SW 1271 (cell line): ENCODE data around the gene PUS3.
"Not testable (repeated sequence)": the region's sequence is repeated elsewhere in the genome, so short reads cannot be mapped to it uniquely, and the experiment has no call there.

Experiments
- DNase-seq, 2 experiments: peaks; one replicate each; lab custom pipeline; 2025; lab: John Stamatoyannopoulos, UW

The PUS3 gene

DNA sequence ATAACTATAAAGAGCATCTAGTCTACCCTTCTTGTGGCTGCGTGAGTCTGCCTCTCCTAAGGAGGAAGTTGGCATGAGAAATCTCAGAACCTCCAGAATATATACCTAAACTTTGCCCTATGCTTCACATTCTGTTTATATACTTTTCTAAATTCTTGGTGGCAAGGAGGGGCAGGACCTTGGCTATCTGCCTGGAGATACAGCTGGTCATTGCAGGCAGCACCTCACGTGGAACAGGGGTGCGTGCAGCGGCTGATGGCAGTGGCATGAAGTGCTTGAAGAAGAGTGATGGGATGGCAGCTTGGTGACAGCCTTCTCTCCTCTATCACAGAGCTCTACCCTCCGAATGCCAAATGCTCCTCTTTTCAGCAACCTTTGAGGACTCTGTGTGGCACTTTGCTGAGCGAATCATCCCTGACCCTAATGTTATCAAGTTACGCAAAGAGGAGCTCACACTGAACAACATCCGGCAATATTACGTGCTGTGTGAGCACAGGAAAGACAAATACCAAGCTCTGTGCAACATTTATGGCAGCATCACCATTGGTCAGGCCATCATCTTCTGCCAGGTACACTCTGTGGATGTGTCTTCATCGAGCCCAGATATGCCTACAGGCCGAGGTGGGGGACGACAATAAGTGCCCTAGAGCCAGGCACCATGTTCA, 13.8 kb upstream of the PUS3 start:
- no peak for DNase-seq

GRCh38 chr11:125914601-125915000, 11.6 kb upstream of the PUS3 start:
- not testable (repeated sequence) for DNase-seq

- DNase-seq: no peak
Measured at GRCh38 chr11:125910226-125910849, 7.3 kb upstream of the PUS3 start.

DNA sequence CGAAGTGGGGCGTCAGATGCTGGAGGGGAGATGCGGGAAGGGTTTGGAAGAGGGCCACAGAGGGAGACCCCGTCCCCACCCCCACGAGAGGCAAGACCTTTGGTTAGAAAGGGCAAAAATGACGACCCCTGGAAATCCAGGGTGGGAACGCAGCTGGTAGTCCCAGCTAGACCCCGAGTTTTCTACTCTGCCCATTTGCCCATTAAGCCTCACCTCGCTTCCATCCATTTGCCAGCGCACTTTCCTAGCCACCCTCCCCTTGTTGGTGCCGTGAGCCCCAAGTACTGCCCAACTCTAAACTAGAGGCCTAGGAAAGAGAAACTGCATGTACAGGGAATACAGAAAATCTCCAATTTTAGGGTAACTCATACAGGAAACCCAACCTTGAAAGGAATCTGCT, 1.7 kb upstream of the PUS3 start:
- DNase-seq: no peak

GRCh38 chr11:125903711-125904659, 979 bp upstream of the PUS3 start, which contains the start of gene DDX25:
TSS of gene DDX25 (plus strand) at chr11:125904508. CDS start at chr11:125904518, 10 bp downstream.
- no peak for DNase-seq

DNA sequence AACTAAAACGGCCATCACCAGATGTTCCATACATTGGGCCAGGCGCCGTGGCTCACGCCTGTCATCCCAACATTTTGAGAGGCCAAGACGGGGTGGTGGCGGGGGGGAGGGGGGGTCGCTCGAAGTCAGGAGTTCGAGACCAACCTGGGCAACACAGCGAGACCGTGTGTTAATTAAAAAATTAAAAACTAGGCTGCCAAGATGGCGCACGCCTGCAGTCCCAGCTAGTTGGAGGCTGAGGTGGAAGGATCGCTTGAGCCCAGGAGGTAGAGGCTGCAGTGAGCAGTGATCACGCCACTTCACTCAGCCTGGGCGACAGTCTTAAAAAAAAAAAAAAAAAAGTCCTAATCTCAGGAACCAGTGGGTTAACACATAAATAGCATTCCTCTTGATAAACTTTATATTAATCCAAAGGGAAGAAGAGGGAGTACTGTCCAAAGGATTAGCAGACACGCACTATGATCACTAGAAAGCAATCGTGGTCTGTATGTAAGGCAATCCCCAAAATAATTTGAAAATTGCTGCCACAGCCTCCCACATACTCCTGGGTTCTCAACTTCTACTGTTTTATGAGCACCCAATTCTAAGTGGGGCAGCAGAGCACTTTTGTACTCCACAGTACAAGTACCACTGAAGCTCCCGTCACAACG, 604 bp downstream of the PUS3 start:
- DNase-seq: no peak

DNA sequence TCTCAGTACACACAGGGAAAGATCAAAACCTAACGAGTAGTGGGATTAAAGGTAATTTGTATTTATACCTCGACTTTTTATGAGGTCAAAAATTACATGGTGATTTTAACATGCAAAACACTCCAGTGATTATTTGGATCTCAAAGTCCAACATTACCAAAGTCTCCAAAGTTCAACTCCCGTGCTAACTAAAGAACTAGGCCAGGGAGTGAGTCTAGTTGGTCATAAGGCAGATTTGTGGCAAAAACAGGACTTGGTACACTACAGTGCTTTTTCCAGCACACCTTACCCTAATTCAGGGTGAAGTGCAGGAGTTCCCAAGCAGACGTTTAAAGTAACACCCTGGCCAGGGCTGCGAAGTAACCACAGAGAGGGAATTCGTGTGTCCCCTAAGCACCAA, 1.1 kb downstream of the PUS3 start:
- no peak for DNase-seq

DNA sequence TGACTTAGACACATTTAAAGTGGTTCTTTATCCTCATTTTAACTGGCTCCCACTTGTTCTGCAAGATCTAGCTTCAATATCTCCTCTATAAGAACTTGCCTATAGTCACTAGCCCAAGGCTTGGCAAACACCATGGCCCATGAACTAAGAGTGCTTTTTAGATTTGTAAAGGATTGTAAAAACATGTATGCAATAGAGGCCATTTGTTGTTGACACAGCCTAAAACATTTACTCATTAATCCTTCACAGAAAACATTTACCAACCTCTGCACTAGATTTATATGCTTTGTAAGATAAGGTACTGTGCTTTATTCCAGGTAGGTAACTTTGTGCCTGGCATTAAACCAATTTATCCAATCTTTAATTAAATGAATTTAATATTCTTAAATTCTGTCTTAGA, 10.0 kb downstream of the PUS3 start:
- no peak for DNase-seq

- DNase-seq: no peak
Measured at GRCh38 chr11:125892071-125892470, 10.9 kb downstream of the PUS3 start.

GRCh38 chr11:125890447-125891100, 12.4 kb downstream of the PUS3 start:
- no peak for DNase-seq

DNA sequence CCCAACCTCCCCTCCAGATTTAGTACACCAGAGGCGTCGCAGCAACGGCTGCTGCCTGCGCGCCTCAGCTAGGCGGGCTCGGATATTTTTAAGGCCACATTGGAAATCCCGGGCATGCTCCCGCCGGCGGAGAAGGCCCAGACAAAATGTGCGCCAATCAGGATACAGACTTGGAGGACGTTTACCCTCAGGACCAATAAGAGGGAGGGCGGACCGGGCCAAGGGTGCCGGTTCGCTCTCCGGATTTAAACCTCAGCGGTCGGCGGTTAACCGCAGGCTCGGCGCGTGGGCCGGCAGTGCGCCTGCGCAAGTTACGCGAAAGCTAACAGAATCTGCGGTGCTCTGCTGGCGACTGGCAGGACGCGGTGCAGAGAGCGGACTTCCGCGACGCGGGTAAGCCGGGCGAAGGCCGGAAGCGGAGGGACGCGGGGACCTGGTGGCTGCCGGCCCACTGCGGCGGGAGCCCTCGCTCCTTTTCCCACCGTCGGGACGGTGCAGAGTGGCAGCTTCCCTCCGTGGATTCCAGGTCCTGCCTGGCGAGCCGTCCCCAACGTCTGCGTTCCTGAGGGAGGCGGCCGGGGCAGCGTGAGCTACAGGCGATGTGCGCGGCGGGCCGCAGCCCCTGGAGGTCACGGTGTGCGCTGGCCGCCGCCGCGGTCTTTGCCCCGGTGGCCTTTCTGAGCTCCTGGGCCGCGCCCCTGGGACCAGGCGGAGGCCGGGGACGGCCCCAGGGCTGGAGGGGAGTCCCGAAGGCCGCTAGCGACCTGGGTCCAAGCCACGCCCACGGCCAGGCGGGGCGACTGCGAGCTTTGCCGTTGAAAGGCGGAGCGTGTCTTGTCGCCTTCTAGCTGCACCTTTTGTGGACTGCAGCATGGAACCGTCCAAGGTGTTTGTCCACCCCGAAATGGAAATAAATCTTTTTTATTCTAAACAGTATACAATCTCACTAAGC, 15.4 kb downstream of the PUS3 start, which contains the start of gene HYLS1:
Gene HYLS1 (plus strand): TSS at position 296 of the 952 bp plus-strand sequence. CDS start 11,701 bp downstream, outside the sequence.
- peak; percentile 88 to 96 for DNase-seq

DNA sequence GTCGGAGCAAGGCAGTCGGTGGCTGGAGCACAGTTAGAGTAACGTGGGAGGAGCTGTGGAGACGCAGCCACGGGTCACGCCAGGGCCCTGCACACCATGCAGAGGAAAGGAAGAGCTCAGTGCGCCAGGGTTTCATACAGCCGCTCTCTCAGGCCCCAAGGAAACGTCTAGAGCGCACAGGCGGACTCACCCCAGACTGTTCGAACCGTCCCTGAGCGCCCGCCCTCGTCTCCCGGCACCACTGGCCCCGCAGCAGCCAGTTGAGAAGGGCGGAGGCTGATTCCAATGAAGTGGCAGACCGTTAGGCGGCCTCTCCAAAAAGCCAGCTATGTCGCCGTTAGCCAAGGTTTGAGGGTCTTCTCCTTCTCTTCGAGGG, 16.0 kb downstream of the PUS3 start:
- peak; percentile 31 to 80 for DNase-seq

DNA sequence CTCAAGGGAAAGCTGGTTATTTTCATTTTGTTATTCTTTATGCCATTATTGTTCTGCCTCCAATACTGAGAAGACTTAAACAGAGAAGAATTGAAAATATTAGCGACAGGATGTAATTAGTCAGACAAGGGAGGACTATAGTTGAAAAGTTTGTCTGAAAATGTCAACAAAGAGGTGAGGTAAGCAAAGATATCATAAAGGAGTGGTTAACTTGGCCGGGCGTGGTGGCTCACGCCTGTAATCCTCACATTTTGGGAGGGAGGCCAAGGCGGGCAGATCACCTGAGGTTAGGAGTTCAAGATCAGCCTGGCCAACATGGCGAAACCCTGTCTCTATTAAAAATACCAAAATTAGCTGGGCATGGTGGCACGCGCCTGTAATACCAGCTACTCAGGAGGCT, 19.6 kb downstream of the PUS3 start:
- no peak for DNase-seq

- DNase-seq: no peak
Measured at GRCh38 chr11:125881291-125881690, 21.7 kb downstream of the PUS3 start.

DNA sequence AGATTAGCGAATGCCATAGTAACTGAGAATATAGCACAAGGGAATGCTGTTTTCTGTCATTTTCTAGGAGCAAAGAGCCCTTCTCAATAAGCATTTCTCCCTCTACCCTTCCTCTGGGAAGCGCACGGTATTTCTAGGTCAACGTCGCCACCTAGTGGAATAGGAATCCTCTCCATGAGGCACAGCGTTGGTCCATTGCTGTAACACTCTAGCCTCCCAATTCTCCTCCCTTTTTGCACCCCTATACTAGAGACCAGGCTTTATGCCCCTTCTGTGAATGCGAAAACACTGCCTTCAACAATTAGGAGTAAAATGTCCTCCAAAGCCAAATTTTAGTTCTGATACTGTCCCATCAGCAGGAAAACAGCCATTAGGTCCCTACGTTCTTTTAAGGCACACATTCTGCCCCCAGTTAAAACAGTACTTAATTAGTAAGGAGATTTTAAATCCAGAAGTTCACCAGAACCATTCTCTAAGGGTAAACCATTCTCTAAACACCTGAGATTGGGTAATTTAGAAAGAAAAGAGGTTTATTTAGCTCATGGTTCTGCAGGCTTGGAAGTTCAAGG, 28.4 kb downstream of the PUS3 start:
- peak in 1 of 2 experiments; percentile 63 for DNase-seq

DNA sequence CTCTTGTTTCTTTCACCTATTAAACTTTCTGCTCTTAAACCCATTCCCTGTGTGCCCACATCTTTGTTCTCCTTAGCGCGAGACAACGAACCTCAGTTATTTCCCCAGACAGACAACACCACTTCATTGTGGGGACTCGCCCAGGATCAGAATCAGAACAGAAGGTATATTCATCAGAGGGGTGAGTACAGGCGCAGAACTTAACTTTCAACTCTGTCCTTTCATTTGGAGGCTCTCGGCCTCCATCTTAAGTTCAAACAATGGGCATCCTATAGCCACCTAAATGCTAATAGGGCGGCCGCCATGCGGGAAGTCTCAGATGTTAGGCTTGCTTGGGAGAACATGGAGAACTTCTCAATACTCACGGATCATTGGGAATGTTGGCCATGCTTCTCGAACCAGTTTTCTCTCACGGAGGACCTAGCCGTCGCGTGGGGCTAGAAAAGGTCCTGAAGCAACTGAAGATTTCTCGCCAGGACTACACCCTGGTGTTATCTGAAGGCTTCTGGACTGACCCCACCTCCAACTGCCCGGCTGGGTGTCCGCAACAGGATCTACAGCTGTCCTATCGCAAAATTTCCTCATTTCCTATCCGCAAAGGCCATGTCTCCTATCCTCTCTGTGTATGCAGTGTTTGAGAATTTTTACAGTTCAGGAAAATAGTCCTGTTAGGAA, 29.0 kb downstream of the PUS3 start:
- no peak for DNase-seq

DNA sequence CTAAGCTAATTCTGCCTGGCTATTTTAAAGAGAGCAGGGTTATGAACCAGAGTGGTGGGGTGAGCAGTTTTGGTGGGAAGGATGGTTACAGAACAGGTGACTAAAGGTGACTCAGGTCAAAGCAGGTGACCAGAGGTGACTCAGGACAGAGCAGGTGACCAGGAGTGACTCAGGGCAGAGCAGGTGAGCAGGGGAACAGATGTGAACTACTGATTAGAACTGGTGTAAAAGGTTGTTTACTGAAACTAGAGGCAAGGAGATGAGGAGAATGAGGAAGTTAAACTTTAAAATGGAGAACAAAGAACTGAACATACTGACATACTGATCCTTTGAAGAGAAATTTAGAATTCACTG, 30.9 kb downstream of the PUS3 start:
- no peak for DNase-seq

DNA sequence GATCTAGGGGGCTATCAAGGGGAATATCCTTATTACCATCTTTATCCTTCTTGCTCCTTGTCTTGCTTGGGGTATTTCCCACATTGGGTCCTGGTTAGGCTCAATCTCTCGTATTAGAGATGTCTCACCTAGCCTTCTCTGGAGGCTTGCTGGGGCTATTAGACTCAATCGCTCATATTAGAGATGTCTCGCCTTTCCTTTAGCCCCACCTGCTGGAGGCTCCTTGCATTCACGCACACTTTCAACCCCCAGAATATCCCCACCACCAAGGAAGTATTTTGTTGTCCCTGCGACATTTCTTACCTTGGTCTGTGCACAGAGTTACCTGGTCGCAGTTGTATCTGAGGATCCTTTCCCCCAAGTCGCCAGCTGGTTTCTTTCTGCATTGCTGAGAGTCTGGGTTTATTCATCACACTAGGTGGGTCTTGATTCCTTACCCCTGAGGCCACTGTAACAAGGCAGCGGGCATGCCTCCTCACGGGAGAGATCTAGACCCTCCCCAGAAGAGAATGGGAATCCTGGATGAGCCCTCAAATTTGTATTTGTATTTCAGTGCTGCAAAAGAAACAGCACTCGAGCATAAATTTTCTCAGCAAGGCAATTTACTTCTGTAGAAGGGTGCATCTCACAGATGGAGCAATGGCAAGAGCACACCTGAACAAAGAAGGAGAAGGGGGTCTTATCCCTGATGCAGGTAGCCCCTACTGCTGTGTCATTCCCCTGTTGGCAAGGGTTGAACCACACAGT, 31.4 kb downstream of the PUS3 start:
- DNase-seq: no peak

GRCh38 chr11:125869521-125869920, 33.5 kb downstream of the PUS3 start:
- DNase-seq: no peak
